HepG2 (cell line): ENCODE results near the gene HAUS5. TPM values are rescaled to one million over a fixed set of nuclear protein-coding genes. Genes with fewer than 3 reads are reported as not detected.

ENCODE experiments used
- ATAC-seq: fragments of 200-7000 bp; cut with Tn5 transposase; 3 replicates; pipeline ENCODE4 v1.9.1; 2020; ENCODE audit warnings: mild to moderate bottlenecking, moderate library complexity
- BruUV-seq: library from RNA; stranded (reverse); fragments of 400-500 nt; replicated peaks from 2 replicates; lab custom pipeline; 2021; lab: Mats Ljungman, UMichigan
- CTCF ChIA-PET: fragments of 300-600 bp; formaldehyde crosslinking; extraction: SDS; loops from one replicate; lab custom pipeline; 2021; ENCODE audit warnings: low total read pairs, inconsistent platforms, low intra/inter-chr PET ratio; lab: Yijun Ruan, JAX
- POLR2A ChIA-PET: fragments of 350-600 bp; sonication (Branson Sonifier 250); formaldehyde crosslinking; loops from one replicate; lab custom pipeline; 2020; ENCODE audit warnings: antibody characterized with exemption, inconsistent platforms; lab: Yijun Ruan, JAX
- DNase-seq: peaks from one replicate; pipeline ENCODE4 v3.0.0-alpha.2; 2015; ENCODE audit warnings: low spot score
- FAIRE-seq: peaks from 3 replicates; lab custom pipeline; 2011; peaks lifted over from hg19 to GRCh38; lab: Jason Lieb, UNC
- H2AFZ ChIP-seq: one replicate; pipeline ENCODE4 v1.6.1; 2011; ENCODE audit warnings: low read length, inconsistent platforms
- H3K27ac ChIP-seq: fragments of 300-600 bp; 3 replicates; pipeline ENCODE4 v1.8.0; 2011; ENCODE audit warnings: mixed run types, mild to moderate bottlenecking, mixed read lengths, low read length, inconsistent platforms; ENCODE audit not compliant: insufficient read depth; ENCODE audit errors: extremely low read length
- H3K27me3 ChIP-seq, 2 experiments: fragments of 200-600 bp in 1 of 2; 2 replicates in 1 of 2; 3 replicates in 1 of 2; pipeline versions ENCODE4 v1.6.0 to v1.8.0; 2011; ENCODE audit warnings: low read length in 2 of 2, mild to moderate bottlenecking in 2 of 2, moderate library complexity in 2 of 2, inconsistent platforms in 1 of 2; ENCODE audit not compliant: insufficient read depth in 2 of 2, control insufficient read depth in 1 of 2
- H3K36me3 ChIP-seq, 2 experiments: fragments of 200-600 bp in 1 of 2; replicated peaks in 1 of 2; 2 replicates in 1 of 2; 3 replicates in 1 of 2; pipeline versions ENCODE4 v1.5.1 to v1.8.0; 2011; ENCODE audit warnings: low read length in 2 of 2, inconsistent platforms in 1 of 2; ENCODE audit not compliant: insufficient read depth in 2 of 2, control insufficient read depth in 1 of 2
- H3K4me1 ChIP-seq: 2 replicates; pipeline ENCODE4 v1.5.1; 2012; ENCODE audit warnings: low read length, inconsistent platforms; ENCODE audit not compliant: insufficient read depth
- H3K4me2 ChIP-seq: 2 replicates; pipeline ENCODE4 v1.6.0; 2011; ENCODE audit warnings: low read depth, low read length, inconsistent platforms
- H3K4me3 ChIP-seq, 3 experiments: fragments of 200-600 bp in 1 of 3; sonication (generic), shearing (Covaris generic) in 1 of 3; replicated peaks in 1 of 3; 2 replicates each; pipeline ENCODE4 v1.5.1; 2011 to 2016; ENCODE audit warnings: low read length in 3 of 3, inconsistent platforms in 2 of 3, low read depth in 2 of 3, mild to moderate bottlenecking in 2 of 3, control low read depth in 1 of 3, mixed read lengths in 1 of 3; ENCODE audit not compliant: insufficient read depth in 1 of 3
- H3K79me2 ChIP-seq: one replicate; pipeline ENCODE4 v1.6.1; 2011; ENCODE audit warnings: low read length, inconsistent platforms; ENCODE audit not compliant: insufficient read depth
- H3K9ac ChIP-seq: 2 replicates; pipeline ENCODE4 v1.6.0; 2011; ENCODE audit warnings: mild to moderate bottlenecking, low read depth, low read length, inconsistent platforms; ENCODE audit not compliant: insufficient read depth
- H3K9me3 ChIP-seq: 2 replicates; pipeline ENCODE4 v1.5.1; 2012; ENCODE audit warnings: mild to moderate bottlenecking, low read length
- H4K20me1 ChIP-seq: 2 replicates; pipeline ENCODE4 v1.6.0; 2011; ENCODE audit warnings: inconsistent platforms, mild to moderate bottlenecking, low read length, moderate library complexity; ENCODE audit not compliant: insufficient read depth
- RAD21 ChIP-seq: fragments of 450-650 bp; formaldehyde crosslinking; IDR thresholded peaks from 2 replicates; pipeline ENCODE4 v1.5.0; 2020; ENCODE audit warnings: mild to moderate bottlenecking
- SATB2 ChIP-seq: sonication (generic); formaldehyde crosslinking; IDR thresholded peaks from 2 replicates; pipeline ENCODE4 v1.5.0; 2020; ENCODE audit warnings: missing genetic modification reagents
- STAG1 ChIP-seq: sonication (generic); formaldehyde crosslinking; IDR thresholded peaks from 2 replicates; pipeline ENCODE4 v1.4.0; 2020; ENCODE audit warnings: missing genetic modification reagents
- ZBTB38 ChIP-seq: sonication (generic); formaldehyde crosslinking; IDR thresholded peaks from 2 replicates; pipeline ENCODE4 v1.5.1; 2020; ENCODE audit warnings: mild to moderate bottlenecking, missing genetic modification reagents
- ZFY ChIP-seq: sonication (generic); formaldehyde crosslinking; IDR thresholded peaks from 2 replicates; pipeline ENCODE4 v1.4.0; 2020; ENCODE audit warnings: missing genetic modification reagents
- ZNF775 ChIP-seq: sonication (generic); formaldehyde crosslinking; IDR thresholded peaks from 2 replicates; pipeline ENCODE4 v1.4.0; 2020; ENCODE audit warnings: missing genetic modification reagents, mild to moderate bottlenecking, moderate library complexity, borderline replicate concordance
- WGBS: methylation state at CpG from one replicate; pipeline ENCODE4 v1.1.6; 2017; ENCODE audit warnings: low lambda C conversion rate; 5-methylcytosine and 5-hydroxymethylcytosine counted together
- in situ Hi-C: cut with HindIII; loops from 2 replicates; pipeline ENCODE4 v1.10.0; 2017; ENCODE audit warnings: low pct_unique_long_range_greater_than_20kb; ENCODE audit not compliant: extremely low pct_ligation_motif_present
- intact Hi-C: fragments of 100-400 bp; cut with micrococcal nuclease; formaldehyde crosslinking; loops from one replicate; pipeline ENCODE4 v1.10.0; 2022; ENCODE audit not compliant: unreplicated experiment
- polyA plus RNA-seq, 8 experiments: library from polyadenylated mRNA; depleted of rRNA in 3 of 8; stranded (reverse) in 7 of 8; unstranded in 1 of 8; fragments of >200 nt; fragmentation: Illumina TruSeq in 4 of 8; extraction: Trizol in 4 of 8; gene quantifications; 2 replicates each; pipeline versions ENCODE4 v1.2.1 to v1.2.3, GENCODE V29; 2011 to 2016; ENCODE audit warnings: low read depth in 4 of 8, missing spikeins in 1 of 8, mixed read lengths in 1 of 8; ENCODE audit not compliant: insufficient read depth in 1 of 8
- total RNA-seq, 5 experiments: library from RNA; depleted of rRNA; stranded (reverse); fragments of >200 nt; fragmentation: Illumina TruSeq; extraction: Trizol; gene quantifications; 2 replicates each; pipeline ENCODE4 v1.2.3, GENCODE V29; 2016; ENCODE audit warnings: low read depth in 1 of 5
- TF ChIP-seq, protein P1 (sequence below): sonication (generic); formaldehyde crosslinking; IDR thresholded peaks from 2 replicates; pipeline ENCODE4 v1.5.1; 2020; ENCODE audit warnings: mild to moderate bottlenecking, missing genetic modification reagents, moderate library complexity
- TF ChIP-seq, protein P2 (sequence below): sonication (generic); formaldehyde crosslinking; IDR thresholded peaks from 2 replicates; pipeline ENCODE4 v1.4.0; 2020; ENCODE audit warnings: missing genetic modification reagents
- TF ChIP-seq, protein P3 (sequence below): sonication (generic); formaldehyde crosslinking; IDR thresholded peaks from 2 replicates; pipeline ENCODE4 v1.5.0; 2020; ENCODE audit warnings: mild to moderate bottlenecking, missing genetic modification reagents, moderate library complexity
- TF ChIP-seq, protein P4 (sequence below): sonication (generic); formaldehyde crosslinking; IDR thresholded peaks from 2 replicates; pipeline ENCODE4 v1.5.0; 2020; ENCODE audit warnings: missing genetic modification reagents
- TF ChIP-seq, protein P5 (sequence below): sonication (generic); formaldehyde crosslinking; conservative IDR thresholded peaks from 2 replicates; pipeline ENCODE4 v1.8.0; 2022; ENCODE audit warnings: missing genetic modification reagents

HAUS5 gene
- total and polyA plus RNA-seq, 2 of the 13 experiments (the other 11 are each of a cell fraction or from before 2014, with no cell fraction given), result 10.3 to 17.7 TPM

DNA sequence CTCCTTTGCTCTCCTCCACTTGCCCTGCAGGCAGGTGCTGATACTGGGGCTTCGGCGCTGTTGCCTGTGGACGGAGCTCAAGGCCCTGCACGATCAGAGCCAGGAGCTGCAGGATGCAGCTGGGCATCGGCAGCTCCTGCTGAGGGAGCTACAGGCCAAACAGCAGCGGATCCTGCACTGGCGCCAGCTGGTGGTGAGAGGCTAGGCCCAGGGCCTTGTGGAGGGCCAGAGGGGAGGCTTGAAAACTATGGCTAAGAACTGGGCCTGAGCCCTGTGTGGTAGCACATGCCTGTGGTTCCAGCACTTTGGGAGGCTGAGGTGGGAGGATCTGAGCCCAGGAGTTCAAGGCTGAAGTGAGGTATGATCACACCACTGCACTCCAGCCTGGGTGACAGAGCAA, 6.3 kb downstream of the HAUS5 start:
- ATAC-seq, result peak; percentile 59
- FAIRE-seq, result no peak

More for the DNA sequence above, 6.3 kb downstream of the HAUS5 start:
- WGBS, result 89% methylated on average over 7 of the region's 7 CpGs
- CTCF ChIA-PET, result no interaction called here
- Histone ChIP-seq H3K9ac (no peak overlapping the region), H3K27ac (no peak overlapping the region), H3K4me3 (no peak overlapping the region), H2AFZ (no peak overlapping the region), H3K4me1 (peaks cover 16% of the 10 kb centered on the region), H3K79me2 (no peaks in the 10 kb centered on the region), H3K36me3 (peaks cover 5 to 17% of the 10 kb centered on the region in 2 experiments; a peak in 4 of 5 replicates), H4K20me1 (no peaks in the 10 kb centered on the region), H3K27me3 (no peaks in the 10 kb centered on the region; a peak in 1 of 5 replicates), H3K4me2 (no peak overlapping the region), H3K9me3 (no peaks in the 10 kb centered on the region)
- intact Hi-C loops, result loop anchor here (10.0 kb wide), 1 partner anchor 64 kb away; no protein-coding TSS in a partner anchor
- BruUV-seq, result no TSS peak
- in situ Hi-C loops, result no loop called here
- DNase-seq, result no peak
- POLR2A ChIA-PET, result no interaction called here
- TF ChIP-seq SATB2 (CRISPR knock-in tag) (no peak), ZNF775 (CRISPR knock-in tag) (no peak), STAG1 (CRISPR knock-in tag) (peak; percentile 46), ZBTB38 (CRISPR knock-in tag) (peak; percentile 74), RAD21 (CRISPR knock-in tag) (peak; percentile 54), ZFY (CRISPR knock-in tag) (0 out of 2 replicates have a peak, but pooled peaks have one; percentile 17)
- TF ChIP-seq, protein P1, sequence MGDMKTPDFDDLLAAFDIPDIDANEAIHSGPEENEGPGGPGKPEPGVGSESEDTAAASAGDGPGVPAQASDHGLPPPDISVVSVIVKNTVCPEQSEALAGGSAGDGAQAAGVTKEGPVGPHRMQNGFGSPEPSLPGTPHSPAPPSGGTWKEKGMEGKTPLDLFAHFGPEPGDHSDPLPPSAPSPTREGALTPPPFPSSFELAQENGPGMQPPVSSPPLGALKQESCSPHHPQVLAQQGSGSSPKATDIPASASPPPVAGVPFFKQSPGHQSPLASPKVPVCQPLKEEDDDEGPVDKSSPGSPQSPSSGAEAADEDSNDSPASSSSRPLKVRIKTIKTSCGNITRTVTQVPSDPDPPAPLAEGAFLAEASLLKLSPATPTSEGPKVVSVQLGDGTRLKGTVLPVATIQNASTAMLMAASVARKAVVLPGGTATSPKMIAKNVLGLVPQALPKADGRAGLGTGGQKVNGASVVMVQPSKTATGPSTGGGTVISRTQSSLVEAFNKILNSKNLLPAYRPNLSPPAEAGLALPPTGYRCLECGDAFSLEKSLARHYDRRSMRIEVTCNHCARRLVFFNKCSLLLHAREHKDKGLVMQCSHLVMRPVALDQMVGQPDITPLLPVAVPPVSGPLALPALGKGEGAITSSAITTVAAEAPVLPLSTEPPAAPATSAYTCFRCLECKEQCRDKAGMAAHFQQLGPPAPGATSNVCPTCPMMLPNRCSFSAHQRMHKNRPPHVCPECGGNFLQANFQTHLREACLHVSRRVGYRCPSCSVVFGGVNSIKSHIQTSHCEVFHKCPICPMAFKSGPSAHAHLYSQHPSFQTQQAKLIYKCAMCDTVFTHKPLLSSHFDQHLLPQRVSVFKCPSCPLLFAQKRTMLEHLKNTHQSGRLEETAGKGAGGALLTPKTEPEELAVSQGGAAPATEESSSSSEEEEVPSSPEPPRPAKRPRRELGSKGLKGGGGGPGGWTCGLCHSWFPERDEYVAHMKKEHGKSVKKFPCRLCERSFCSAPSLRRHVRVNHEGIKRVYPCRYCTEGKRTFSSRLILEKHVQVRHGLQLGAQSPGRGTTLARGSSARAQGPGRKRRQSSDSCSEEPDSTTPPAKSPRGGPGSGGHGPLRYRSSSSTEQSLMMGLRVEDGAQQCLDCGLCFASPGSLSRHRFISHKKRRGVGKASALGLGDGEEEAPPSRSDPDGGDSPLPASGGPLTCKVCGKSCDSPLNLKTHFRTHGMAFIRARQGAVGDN (CRISPR knock-in tag), result peak; percentile 22; the same call in 1 of the 2 replicates
- TF ChIP-seq, protein P2, sequence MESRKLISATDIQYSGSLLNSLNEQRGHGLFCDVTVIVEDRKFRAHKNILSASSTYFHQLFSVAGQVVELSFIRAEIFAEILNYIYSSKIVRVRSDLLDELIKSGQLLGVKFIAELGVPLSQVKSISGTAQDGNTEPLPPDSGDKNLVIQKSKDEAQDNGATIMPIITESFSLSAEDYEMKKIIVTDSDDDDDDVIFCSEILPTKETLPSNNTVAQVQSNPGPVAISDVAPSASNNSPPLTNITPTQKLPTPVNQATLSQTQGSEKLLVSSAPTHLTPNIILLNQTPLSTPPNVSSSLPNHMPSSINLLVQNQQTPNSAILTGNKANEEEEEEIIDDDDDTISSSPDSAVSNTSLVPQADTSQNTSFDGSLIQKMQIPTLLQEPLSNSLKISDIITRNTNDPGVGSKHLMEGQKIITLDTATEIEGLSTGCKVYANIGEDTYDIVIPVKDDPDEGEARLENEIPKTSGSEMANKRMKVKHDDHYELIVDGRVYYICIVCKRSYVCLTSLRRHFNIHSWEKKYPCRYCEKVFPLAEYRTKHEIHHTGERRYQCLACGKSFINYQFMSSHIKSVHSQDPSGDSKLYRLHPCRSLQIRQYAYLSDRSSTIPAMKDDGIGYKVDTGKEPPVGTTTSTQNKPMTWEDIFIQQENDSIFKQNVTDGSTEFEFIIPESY (CRISPR knock-in tag), result peak; percentile 49; the same call in 1 of the 2 replicates
- TF ChIP-seq, protein P3, sequence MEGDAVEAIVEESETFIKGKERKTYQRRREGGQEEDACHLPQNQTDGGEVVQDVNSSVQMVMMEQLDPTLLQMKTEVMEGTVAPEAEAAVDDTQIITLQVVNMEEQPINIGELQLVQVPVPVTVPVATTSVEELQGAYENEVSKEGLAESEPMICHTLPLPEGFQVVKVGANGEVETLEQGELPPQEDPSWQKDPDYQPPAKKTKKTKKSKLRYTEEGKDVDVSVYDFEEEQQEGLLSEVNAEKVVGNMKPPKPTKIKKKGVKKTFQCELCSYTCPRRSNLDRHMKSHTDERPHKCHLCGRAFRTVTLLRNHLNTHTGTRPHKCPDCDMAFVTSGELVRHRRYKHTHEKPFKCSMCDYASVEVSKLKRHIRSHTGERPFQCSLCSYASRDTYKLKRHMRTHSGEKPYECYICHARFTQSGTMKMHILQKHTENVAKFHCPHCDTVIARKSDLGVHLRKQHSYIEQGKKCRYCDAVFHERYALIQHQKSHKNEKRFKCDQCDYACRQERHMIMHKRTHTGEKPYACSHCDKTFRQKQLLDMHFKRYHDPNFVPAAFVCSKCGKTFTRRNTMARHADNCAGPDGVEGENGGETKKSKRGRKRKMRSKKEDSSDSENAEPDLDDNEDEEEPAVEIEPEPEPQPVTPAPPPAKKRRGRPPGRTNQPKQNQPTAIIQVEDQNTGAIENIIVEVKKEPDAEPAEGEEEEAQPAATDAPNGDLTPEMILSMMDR, result peak; percentile 37
- TF ChIP-seq, protein P4, sequence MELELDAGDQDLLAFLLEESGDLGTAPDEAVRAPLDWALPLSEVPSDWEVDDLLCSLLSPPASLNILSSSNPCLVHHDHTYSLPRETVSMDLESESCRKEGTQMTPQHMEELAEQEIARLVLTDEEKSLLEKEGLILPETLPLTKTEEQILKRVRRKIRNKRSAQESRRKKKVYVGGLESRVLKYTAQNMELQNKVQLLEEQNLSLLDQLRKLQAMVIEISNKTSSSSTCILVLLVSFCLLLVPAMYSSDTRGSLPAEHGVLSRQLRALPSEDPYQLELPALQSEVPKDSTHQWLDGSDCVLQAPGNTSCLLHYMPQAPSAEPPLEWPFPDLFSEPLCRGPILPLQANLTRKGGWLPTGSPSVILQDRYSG, result no peak
- TF ChIP-seq, protein P5, sequence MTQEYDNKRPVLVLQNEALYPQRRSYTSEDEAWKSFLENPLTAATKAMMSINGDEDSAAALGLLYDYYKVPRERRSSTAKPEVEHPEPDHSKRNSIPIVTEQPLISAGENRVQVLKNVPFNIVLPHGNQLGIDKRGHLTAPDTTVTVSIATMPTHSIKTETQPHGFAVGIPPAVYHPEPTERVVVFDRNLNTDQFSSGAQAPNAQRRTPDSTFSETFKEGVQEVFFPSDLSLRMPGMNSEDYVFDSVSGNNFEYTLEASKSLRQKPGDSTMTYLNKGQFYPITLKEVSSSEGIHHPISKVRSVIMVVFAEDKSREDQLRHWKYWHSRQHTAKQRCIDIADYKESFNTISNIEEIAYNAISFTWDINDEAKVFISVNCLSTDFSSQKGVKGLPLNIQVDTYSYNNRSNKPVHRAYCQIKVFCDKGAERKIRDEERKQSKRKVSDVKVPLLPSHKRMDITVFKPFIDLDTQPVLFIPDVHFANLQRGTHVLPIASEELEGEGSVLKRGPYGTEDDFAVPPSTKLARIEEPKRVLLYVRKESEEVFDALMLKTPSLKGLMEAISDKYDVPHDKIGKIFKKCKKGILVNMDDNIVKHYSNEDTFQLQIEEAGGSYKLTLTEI, result no peak
